Uterus (tissue), 4 donors: ENCODE results near the gene PER2. TPM values are rescaled to one million over a fixed set of nuclear protein-coding genes. Genes with fewer than 3 reads are reported as not detected.
A peak's percentile ranks its signal among the peaks of the same experiment; 100 is the strongest.
"Not testable (repeated sequence)": the region's sequence is repeated elsewhere in the genome, so short reads cannot be mapped to it uniquely, and the experiment has no call there.

Experiments used
- DNase-seq, 2 donors: peaks; one replicate each; pipeline ENCODE4 v3.0.0-alpha.2; 2019 to 2020
- H3K27ac ChIP-seq, 2 donors: fragments of 200-600 bp; sonication (generic); 1 replicate in 1 of 2; 2 replicates in 1 of 2; pipeline ENCODE4 v1.5.1; 2016 to 2018
- H3K27me3 ChIP-seq, 2 donors: fragments of 200-600 bp; sonication (generic); one replicate each; pipeline ENCODE4 v1.5.1; 2018 to 2019; ENCODE audit warnings: control low read depth in 1 of 2
- H3K36me3 ChIP-seq, 2 donors: fragments of 200-600 bp; sonication (generic); one replicate each; pipeline ENCODE4 v1.5.1; 2019; ENCODE audit warnings: control low read depth in 1 of 2
- H3K4me1 ChIP-seq, 2 donors: fragments of 200-600 bp; sonication (generic); one replicate each; pipeline ENCODE4 v1.5.1; 2018 to 2019; ENCODE audit warnings: control low read depth in 1 of 2
- H3K4me3 ChIP-seq, 2 donors: fragments of 200-600 bp; sonication (generic); 1 replicate in 1 of 2; 2 replicates in 1 of 2; pipeline ENCODE4 v1.5.1; 2018 to 2019; ENCODE audit warnings: mild to moderate bottlenecking in 1 of 2
- H3K9me3 ChIP-seq, 2 donors: fragments of 200-600 bp; sonication (generic); one replicate each; pipeline ENCODE4 v1.5.1; 2019; ENCODE audit warnings: control low read depth in 1 of 2
- CTCF ChIP-seq, 4 experiments: fragments of 200-600 bp in 2 of 4; fragments of 450-650 bp in 2 of 4; sonication (generic) in 2 of 4; IDR thresholded peaks; one replicate each; pipeline ENCODE4 v1.5.1; 2016 to 2019; ENCODE audit warnings: antibody characterized with exemption in 4 of 4, mild to moderate bottlenecking in 2 of 4, moderate library complexity in 1 of 4
- POLR2A ChIP-seq, 2 donors: fragments of 450-650 bp; IDR thresholded peaks; one replicate each; pipeline ENCODE4 v1.6.1; 2016; ENCODE audit warnings: antibody characterized with exemption in 2 of 2, mild to moderate bottlenecking in 1 of 2, moderate library complexity in 1 of 2
- intact Hi-C: fragments of 100-400 bp; cut with DNase I; formaldehyde crosslinking; loops from one replicate; pipeline ENCODE4 v1.15.1; 2023; ENCODE audit warnings: low total_unique reads
- total RNA-seq, 4 donors: library from RNA; depleted of rRNA in 3 of 4; stranded (reverse); fragments of >200 nt in 3 of 4; gene quantifications; one replicate each; pipeline versions ENCODE4 v1.1.0 to v1.2.4, GENCODE V29; 2014 to 2023
- donor health status: DM: yes; HTN: yes; CAD: no.

Gene PER2
- total RNA-seq, 4 donors from 2014 or later: 2.9 to 40.9 (median 19.9) TPM

- Histone ChIP-seq H3K27me3 (no peaks in the 10 kb centered on the region), H3K36me3 (no peaks in the 10 kb centered on the region), H3K9me3 (no peaks in the 10 kb centered on the region), H3K4me3 (no peak overlapping the region), H3K27ac (no peak overlapping the region), H3K4me1 (no peaks in the 10 kb centered on the region)
- TF ChIP-seq CTCF (IDR thresholded peaks at IDR 0.05): no peak
- TF ChIP-seq POLR2A (IDR thresholded peaks at IDR 0.05): no peak
- intact Hi-C loops: no loop called here
- no peak for DNase-seq
These were observed 37.3 kb upstream of the PER2 start for GRCh38 chr2:238325694-238326093.

- DNase-seq, H3K4me3 ChIP-seq: not testable (repeated sequence)
These were observed 35.8 kb upstream of the PER2 start for GRCh38 chr2:238324248-238324647.

GRCh38 chr2:238322001-238322411 is 33.6 kb upstream of the PER2 start:
- Histone ChIP-seq H3K27me3 (no peaks in the 10 kb centered on the region), H3K9me3 (no peaks in the 10 kb centered on the region), H3K27ac (no peak overlapping the region), H3K36me3 (no peaks in the 10 kb centered on the region), H3K4me1 (no peaks in the 10 kb centered on the region), H3K4me3 (no peak overlapping the region)
- no peak for DNase-seq
- TF ChIP-seq CTCF (IDR thresholded peaks at IDR 0.05): no peak
- no peak for TF ChIP-seq POLR2A (IDR thresholded peaks at IDR 0.05)
- intact Hi-C loops: no loop called here

More at GRCh38 chr2:238324248-238324647, 35.8 kb upstream of the PER2 start:
- H3K9me3 ChIP-seq, H3K36me3 ChIP-seq, H3K4me1 ChIP-seq, intact Hi-C loops, H3K27me3 ChIP-seq, H3K27ac ChIP-seq: not testable (repeated sequence)

- no peaks in the 10 kb centered on the region for H3K27me3 ChIP-seq
- DNase-seq: no peak
- peak overlapping the region; percentile 45 to 80 for H3K27ac ChIP-seq
- no peaks in the 10 kb centered on the region for H3K36me3 ChIP-seq
- intact Hi-C loops: no loop called here
- no peaks in the 10 kb centered on the region for H3K4me1 ChIP-seq
- no peaks in the 10 kb centered on the region for H3K9me3 ChIP-seq
- peak overlapping the region; percentile 59 to 88 for H3K4me3 ChIP-seq
- TF ChIP-seq CTCF (IDR thresholded peaks at IDR 0.05) (no peak), POLR2A (IDR thresholded peaks at IDR 0.05) (no peak)
These were observed 33.1 kb upstream of the PER2 start for GRCh38 chr2:238321467-238321866.

GRCh38 chr2:238320648-238321281 is 32.4 kb upstream of the PER2 start:
- no peak for DNase-seq
- Histone ChIP-seq H3K27me3 (no peaks in the 10 kb centered on the region), H3K9me3 (no peaks in the 10 kb centered on the region), H3K4me1 (no peaks in the 10 kb centered on the region), H3K36me3 (no peaks in the 10 kb centered on the region), H3K27ac (peak overlapping the region; percentile 45 to 80), H3K4me3 (peak overlapping the region; percentile 59 to 88)
- intact Hi-C loops: no loop called here
- no peak for TF ChIP-seq CTCF (IDR thresholded peaks at IDR 0.05)
- no peak for TF ChIP-seq POLR2A (IDR thresholded peaks at IDR 0.05)

- DNase-seq: peak; percentile 94 to 96
- Histone ChIP-seq H3K27ac (peak within 1 kb of the TSS; percentile 49 to 80), H3K4me3 (peak within 1 kb of the TSS; percentile 59 to 88), H3K4me1 (no peaks in the 10 kb centered on the region), H3K9me3 (no peaks in the 10 kb centered on the region), H3K27me3 (no peaks in the 10 kb centered on the region), H3K36me3 (no peaks in the 10 kb centered on the region)
- intact Hi-C loops: no loop called here
- TF ChIP-seq CTCF (IDR thresholded peaks at IDR 0.05): peak in 1 of 4 experiments; percentile 12
- peak; percentile 45 to 67 for TF ChIP-seq POLR2A (IDR thresholded peaks at IDR 0.05)
These were observed 31.8 kb upstream of the PER2 start, which contains the start of gene TRAF3IP1 for GRCh38 chr2:238320246-238320647. TSS of gene TRAF3IP1 (plus strand) at chr2:238320518. CDS start at chr2:238320663, 145 bp downstream.
